NOMO-1 treated with dmso at 0.1 percent for 144 hours (cell line): Measurements from ENCODE around the gene FXYD2.

Experiments
- DNase-seq: peaks from one replicate; lab custom pipeline; 2025; ENCODE audit not compliant: unreplicated experiment; lab: John Stamatoyannopoulos, UW

The FXYD2 gene

DNA sequence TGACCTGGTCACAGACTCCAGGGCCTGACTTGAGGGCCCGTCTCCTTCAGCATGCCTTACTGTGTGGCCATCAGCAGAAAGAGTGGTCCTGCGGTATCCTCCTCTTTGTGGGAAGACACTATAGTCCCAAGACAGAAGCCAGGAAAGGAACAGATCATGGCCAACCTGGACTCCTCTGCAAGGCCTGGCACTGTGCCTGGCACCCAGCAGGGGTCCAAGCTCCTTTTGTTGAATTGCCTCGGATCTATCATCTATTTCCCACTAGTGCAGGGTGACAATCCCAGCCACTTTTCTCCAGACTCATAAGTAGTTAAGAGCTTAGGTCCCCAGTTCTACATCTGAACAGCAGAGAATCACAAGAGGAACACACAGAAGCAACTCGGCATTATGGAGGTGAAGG is 54.5 kb downstream of the FXYD2 start:
- DNase-seq = no peak
